Suprapubic skin (tissue), 4 donors: Measurements from ENCODE around the gene SFTPD. TPM values are rescaled to one million over a fixed set of nuclear protein-coding genes. Genes with fewer than 3 reads are reported as not detected.
"Not testable (repeated sequence)": the region's sequence is repeated elsewhere in the genome, so short reads cannot be mapped to it uniquely, and the experiment has no call there.

ENCODE experiments used
- DNase-seq, 2 donors: peaks; one replicate each; pipeline ENCODE4 v3.0.0-alpha.2; 2019; ENCODE audit warnings: low spot score in 2 of 2
- H3K27ac ChIP-seq: fragments of 200-600 bp; sonication (generic); one replicate; pipeline ENCODE4 v1.5.1; 2019
- H3K27me3 ChIP-seq: fragments of 200-600 bp; sonication (generic); one replicate; pipeline ENCODE4 v1.5.1; 2019
- H3K36me3 ChIP-seq: fragments of 200-600 bp; sonication (generic); one replicate; pipeline ENCODE4 v1.5.1; 2019
- H3K4me1 ChIP-seq: fragments of 200-600 bp; sonication (generic); one replicate; pipeline ENCODE4 v1.5.1; 2019
- H3K4me3 ChIP-seq: fragments of 200-600 bp; sonication (generic); one replicate; pipeline ENCODE4 v1.5.1; 2019; ENCODE audit warnings: mild to moderate bottlenecking
- H3K9me3 ChIP-seq: fragments of 200-600 bp; sonication (generic); one replicate; pipeline ENCODE4 v1.5.1; 2019
- CTCF ChIP-seq, 2 donors: fragments of 200-600 bp in 1 of 2; fragments of 450-650 bp in 1 of 2; sonication (generic) in 1 of 2; IDR thresholded peaks; one replicate each; pipeline ENCODE4 v1.5.1; 2016 to 2019; ENCODE audit warnings: antibody characterized with exemption in 2 of 2, mild to moderate bottlenecking in 1 of 2, moderate library complexity in 1 of 2
- EP300 ChIP-seq: sonication (generic); formaldehyde crosslinking; IDR thresholded peaks from one replicate; pipeline ENCODE4 v1.6.1; 2017; ENCODE audit warnings: antibody characterized with exemption
- POLR2A ChIP-seq, 2 donors: fragments of 450-650 bp; IDR thresholded peaks; one replicate each; pipeline ENCODE4 v1.6.1; 2017; ENCODE audit warnings: antibody characterized with exemption in 2 of 2, mild to moderate bottlenecking in 2 of 2, moderate library complexity in 2 of 2
- POLR2AphosphoS5 ChIP-seq, 3 donors: sonication (generic); formaldehyde crosslinking; IDR thresholded peaks; one replicate each; pipeline ENCODE4 v1.6.1; 2017; ENCODE audit warnings: antibody characterized with exemption in 3 of 3
- WGBS: methylation state at CpG from one replicate; pipeline ENCODE4 v1.1.5; 2018; 5-methylcytosine and 5-hydroxymethylcytosine counted together
- total RNA-seq, 4 donors: library from RNA; depleted of rRNA; stranded (reverse); fragments of >200 nt; gene quantifications; one replicate each; pipeline ENCODE4 v1.1.0, GENCODE V29; 2016

SFTPD gene
- 1 to 10 TPM in 3 of 4 donors, not detected in 1; 2.7 to 4.7 (median 3.0) TPM for total RNA-seq

GRCh38 chr10:79948976-79949722 is at the start of gene SFTPD:
Gene SFTPD (minus strand): TSS chr10:79949105. CDS start chr10:79946659, 2,446 bp downstream.
- Histone ChIP-seq H3K27ac (no peak within 1 kb of the TSS), H3K9me3 (peaks cover 13% of the 10 kb centered on the region), H3K4me1 (no peaks in the 10 kb centered on the region), H3K36me3 (no peaks in the 10 kb centered on the region), H3K4me3 (no peak within 1 kb of the TSS), H3K27me3 (no peaks in the 10 kb centered on the region)
- TF ChIP-seq CTCF (IDR thresholded peaks at IDR 0.05) = no peak
- TF ChIP-seq POLR2AphosphoS5 (IDR thresholded peaks at IDR 0.05) = no peak
- TF ChIP-seq EP300 = no peak
- TF ChIP-seq POLR2A (IDR thresholded peaks at IDR 0.05) = no peak
- WGBS = 79% methylated on average over 3 of the region's 3 CpGs
- peak in 1 of 2 donors; percentile 34 for DNase-seq

DNA sequence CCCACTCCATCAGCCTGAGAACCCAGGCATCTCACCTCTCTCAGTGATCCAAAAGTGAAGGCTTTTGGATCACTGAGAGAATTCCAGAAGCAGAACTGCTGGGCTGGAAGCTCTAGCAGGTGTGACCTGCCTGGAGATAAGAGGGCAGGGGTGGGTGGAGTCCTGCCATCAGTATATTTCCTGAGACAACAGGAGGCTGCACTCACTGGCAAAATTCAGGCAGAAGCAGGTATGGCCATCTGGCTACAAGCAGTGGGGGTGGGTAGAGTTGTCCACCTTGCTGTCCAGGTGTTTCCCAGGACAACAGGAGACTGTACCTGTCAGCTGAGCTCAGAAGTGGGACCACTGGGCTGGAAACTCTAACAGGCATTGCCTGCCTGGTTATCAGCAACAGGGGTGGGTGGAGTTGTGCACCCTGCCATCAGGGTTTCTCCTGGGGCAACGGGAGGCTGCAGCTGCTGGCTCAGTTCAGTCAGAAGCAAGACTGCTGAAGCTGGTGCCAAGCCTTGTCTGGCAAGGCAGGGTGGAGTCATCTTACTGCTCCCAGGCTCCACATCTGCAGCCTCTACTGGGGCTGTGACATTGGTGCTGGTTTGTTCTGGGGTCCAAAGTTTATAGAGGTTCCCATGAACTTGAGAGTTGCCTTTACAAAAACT is 47.2 kb upstream of the SFTPD start:
- Histone ChIP-seq H3K36me3 (no peaks in the 10 kb centered on the region), H3K27me3 (no peaks in the 10 kb centered on the region), H3K4me3 (no peak overlapping the region), H3K9me3 (no peaks in the 10 kb centered on the region), H3K27ac (no peak overlapping the region), H3K4me1 (peaks cover 5% of the 10 kb centered on the region)
- DNase-seq = no peak
- no peak for TF ChIP-seq POLR2A (IDR thresholded peaks at IDR 0.05)
- TF ChIP-seq CTCF (IDR thresholded peaks at IDR 0.05) = no peak
- no peak for TF ChIP-seq POLR2AphosphoS5 (IDR thresholded peaks at IDR 0.05)
- no peak for TF ChIP-seq EP300
- no CpG with 5 or more reads among the region's 1 CpG for WGBS

DNA sequence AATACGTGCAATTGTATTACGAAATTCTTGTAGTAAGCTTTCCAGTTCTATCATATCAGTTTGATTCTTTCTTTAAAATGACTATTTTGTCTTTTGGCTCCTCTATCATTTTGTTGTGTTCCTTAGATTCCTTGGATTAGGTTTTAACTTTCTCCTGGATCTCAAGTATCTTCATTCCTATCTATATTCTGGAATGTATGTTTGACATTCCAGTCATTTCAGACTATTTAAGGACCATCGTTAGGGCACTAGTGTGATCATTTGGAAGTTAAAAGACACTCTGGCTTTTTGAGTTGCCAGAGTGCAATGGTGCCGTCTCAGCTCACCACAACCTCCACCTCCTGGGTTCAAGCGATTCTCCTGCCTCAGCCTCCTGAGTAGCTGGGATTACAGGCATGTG is 45.7 kb upstream of the SFTPD start:
- TF ChIP-seq POLR2A (IDR thresholded peaks at IDR 0.05) (no peak), EP300 (no peak), POLR2AphosphoS5 (IDR thresholded peaks at IDR 0.05) (no peak), CTCF (IDR thresholded peaks at IDR 0.05) (no peak)
- Histone ChIP-seq H3K4me1 (peaks cover 5% of the 10 kb centered on the region), H3K9me3 (no peaks in the 10 kb centered on the region), H3K4me3 (no peak overlapping the region), H3K27me3 (no peaks in the 10 kb centered on the region), H3K27ac (no peak overlapping the region), H3K36me3 (no peaks in the 10 kb centered on the region)
- WGBS = 77% methylated on average over 5 of the region's 5 CpGs
- DNase-seq = no peak

- 89% methylated on average over 2 of the region's 2 CpGs for WGBS
- H3K9me3 ChIP-seq, H3K27me3 ChIP-seq, H3K4me3 ChIP-seq, DNase-seq, H3K36me3 ChIP-seq, H3K27ac ChIP-seq: not testable (repeated sequence)
- H3K4me1 ChIP-seq = peaks cover 11% of the 10 kb centered on the region
These were observed 39.3 kb upstream of the SFTPD start for GRCh38 chr10:79988199-79988598.

DNA sequence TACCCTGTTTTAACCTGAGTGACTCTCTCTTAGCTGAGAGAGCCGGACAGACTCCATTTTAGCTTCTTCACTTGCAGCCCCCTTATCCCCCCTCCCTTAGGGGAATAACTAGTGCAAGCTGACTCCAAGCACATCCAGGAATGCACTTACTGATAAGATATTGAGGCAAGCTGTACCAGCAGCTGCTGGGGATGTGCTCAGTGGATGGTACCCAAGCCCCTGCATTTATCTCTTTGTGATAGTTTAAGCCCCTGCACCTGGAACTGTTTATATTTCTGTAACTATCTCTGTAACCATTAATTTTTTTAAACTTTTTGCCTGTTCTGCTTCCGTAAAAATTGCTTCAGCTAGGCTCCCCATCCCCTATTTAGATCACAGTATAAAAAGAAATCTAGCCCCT is 37.8 kb upstream of the SFTPD start:
- not testable (repeated sequence) for H3K4me3 ChIP-seq, H3K9me3 ChIP-seq, H3K36me3 ChIP-seq, H3K27me3 ChIP-seq, H3K27ac ChIP-seq, DNase-seq
- H3K4me1 ChIP-seq = peaks cover 26% of the 10 kb centered on the region
- WGBS = 82% methylated on average over 2 of the region's 2 CpGs

DNA sequence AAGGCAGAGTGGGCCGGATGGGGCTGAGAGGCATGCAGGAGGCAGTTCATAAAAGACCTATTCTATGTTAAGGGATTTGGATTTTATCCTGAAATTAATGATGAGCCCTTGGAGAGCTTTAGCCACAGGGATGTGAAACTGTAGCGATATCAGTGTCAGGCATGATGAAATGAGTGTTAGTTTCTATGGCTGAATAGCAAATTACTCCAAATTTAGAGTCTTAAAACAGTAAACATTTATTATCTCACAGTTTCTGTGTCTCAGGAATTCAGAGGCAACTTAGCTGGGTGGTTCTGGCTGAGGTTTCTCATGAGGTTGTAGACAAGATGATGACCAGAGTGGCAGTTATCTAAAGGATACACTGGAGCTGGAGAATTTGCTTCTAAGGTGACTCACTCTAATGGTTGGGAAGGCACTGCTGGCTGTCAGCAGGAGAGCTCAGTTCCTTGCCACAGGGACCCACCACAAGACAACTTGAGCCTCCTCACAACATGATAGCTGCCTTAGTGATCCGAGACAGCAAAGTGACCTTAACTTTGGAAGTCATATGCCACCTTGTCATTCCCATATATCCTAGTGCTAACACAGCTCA is 36.7 kb upstream of the SFTPD start:
- H3K27me3 ChIP-seq = peaks cover 3% of the 10 kb centered on the region
- peaks cover 34% of the 10 kb centered on the region for H3K4me1 ChIP-seq
- TF ChIP-seq CTCF (IDR thresholded peaks at IDR 0.05) (no peak), POLR2A (IDR thresholded peaks at IDR 0.05) (no peak), POLR2AphosphoS5 (IDR thresholded peaks at IDR 0.05) (no peak), EP300 (no peak)

More for the DNA sequence above, 36.7 kb upstream of the SFTPD start:
- H3K36me3 ChIP-seq = no peaks in the 10 kb centered on the region
- 54% methylated on average over 2 of the region's 3 CpGs for WGBS
- H3K4me3 ChIP-seq = no peak overlapping the region
- H3K9me3 ChIP-seq = no peaks in the 10 kb centered on the region
- DNase-seq = no peak
- no peak overlapping the region for H3K27ac ChIP-seq
